ENCODE data around the gene ZDHHC9.
A peak's percentile ranks its signal among the peaks of the same experiment; 100 is the strongest.

Gene ZDHHC9

GRCh38 chrX:129780441-129781105 lies 63.1 kb downstream of the ZDHHC9 start:
- no peaks in the 10 kb centered on the region for H3K27me3 ChIP-seq (ENCODE audit: low read length)
- peak overlapping the region; percentile 95 for H3K27ac ChIP-seq (ENCODE audit: low read depth, low read length)
- H3K36me3 ChIP-seq (ENCODE audit: low read length), result no peaks in the 10 kb centered on the region
- no peak overlapping the region for H2AFZ ChIP-seq (ENCODE audit: low read depth, low read length, severe bottlenecking)
- no peaks in the 10 kb centered on the region for H3K9me3 ChIP-seq (ENCODE audit: insufficient read depth, low read length)
- no peaks in the 10 kb centered on the region for H4K20me1 ChIP-seq (ENCODE audit: low read depth, low read length)
- H3K4me2 ChIP-seq (ENCODE audit: low read depth, low read length, poor library complexity, severe bottlenecking), result peak overlapping the region; percentile 96
- peaks cover 57% of the 10 kb centered on the region for H3K79me2 ChIP-seq (ENCODE audit: insufficient read depth, low read length)
- TF ChIP-seq, protein P1, sequence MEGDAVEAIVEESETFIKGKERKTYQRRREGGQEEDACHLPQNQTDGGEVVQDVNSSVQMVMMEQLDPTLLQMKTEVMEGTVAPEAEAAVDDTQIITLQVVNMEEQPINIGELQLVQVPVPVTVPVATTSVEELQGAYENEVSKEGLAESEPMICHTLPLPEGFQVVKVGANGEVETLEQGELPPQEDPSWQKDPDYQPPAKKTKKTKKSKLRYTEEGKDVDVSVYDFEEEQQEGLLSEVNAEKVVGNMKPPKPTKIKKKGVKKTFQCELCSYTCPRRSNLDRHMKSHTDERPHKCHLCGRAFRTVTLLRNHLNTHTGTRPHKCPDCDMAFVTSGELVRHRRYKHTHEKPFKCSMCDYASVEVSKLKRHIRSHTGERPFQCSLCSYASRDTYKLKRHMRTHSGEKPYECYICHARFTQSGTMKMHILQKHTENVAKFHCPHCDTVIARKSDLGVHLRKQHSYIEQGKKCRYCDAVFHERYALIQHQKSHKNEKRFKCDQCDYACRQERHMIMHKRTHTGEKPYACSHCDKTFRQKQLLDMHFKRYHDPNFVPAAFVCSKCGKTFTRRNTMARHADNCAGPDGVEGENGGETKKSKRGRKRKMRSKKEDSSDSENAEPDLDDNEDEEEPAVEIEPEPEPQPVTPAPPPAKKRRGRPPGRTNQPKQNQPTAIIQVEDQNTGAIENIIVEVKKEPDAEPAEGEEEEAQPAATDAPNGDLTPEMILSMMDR (IDR thresholded peaks at IDR 0.05; ENCODE audit: insufficient read depth, low read length, poor library complexity, severe bottlenecking), result no peak
- no peak for TF ChIP-seq EZH2phosphoT487 (conservative IDR thresholded peaks at IDR 0.05; ENCODE audit: low read length)
- H3K9me2 ChIP-seq (replicated peaks; ENCODE audit: insufficient read depth, low read length), result no peaks in the 10 kb centered on the region
- H3F3A ChIP-seq (ENCODE audit: insufficient read depth), result peaks cover 28% of the 10 kb centered on the region
- H3K4me3 ChIP-seq (ENCODE audit: insufficient read depth, low read length, poor library complexity, severe bottlenecking), result peak overlapping the region; percentile 73
- H3K9ac ChIP-seq (ENCODE audit: low read length), result peak overlapping the region; percentile 87

GRCh38 chrX:129779747-129780146 lies 63.9 kb downstream of the ZDHHC9 start, which contains the start of gene SASH3:
SASH3 (plus strand) TSS chrX:129779949; CDS start chrX:129780098, 149 bp downstream.
- H3K27ac ChIP-seq (ENCODE audit: low read depth, low read length), result peak within 1 kb of the TSS; percentile 95
- no peaks in the 10 kb centered on the region for H3K27me3 ChIP-seq (ENCODE audit: low read length)
- no peaks in the 10 kb centered on the region for H4K20me1 ChIP-seq (ENCODE audit: low read depth, low read length)
- H3K4me3 ChIP-seq (ENCODE audit: insufficient read depth, low read length, poor library complexity, severe bottlenecking), result peak within 1 kb of the TSS; percentile 73
- H3K9me3 ChIP-seq (ENCODE audit: insufficient read depth, low read length), result no peaks in the 10 kb centered on the region
- peaks cover 51% of the 10 kb centered on the region for H3K79me2 ChIP-seq (ENCODE audit: insufficient read depth, low read length)
- H3K9ac ChIP-seq (ENCODE audit: low read length), result peak within 1 kb of the TSS; percentile 87
- no peaks in the 10 kb centered on the region for H3K36me3 ChIP-seq (ENCODE audit: low read length)
- H3K9me2 ChIP-seq (replicated peaks; ENCODE audit: insufficient read depth, low read length), result no peaks in the 10 kb centered on the region
- H2AFZ ChIP-seq (ENCODE audit: low read depth, low read length, severe bottlenecking), result no peak within 1 kb of the TSS
- TF ChIP-seq, protein P1 (IDR thresholded peaks at IDR 0.05; ENCODE audit: insufficient read depth, low read length, poor library complexity, severe bottlenecking), result no peak
- no peak for TF ChIP-seq EZH2phosphoT487 (conservative IDR thresholded peaks at IDR 0.05; ENCODE audit: low read length)
- H3F3A ChIP-seq (ENCODE audit: insufficient read depth), result peaks cover 24% of the 10 kb centered on the region
- H3K4me2 ChIP-seq (ENCODE audit: low read depth, low read length, poor library complexity, severe bottlenecking), result peak within 1 kb of the TSS; percentile 96

DNA sequence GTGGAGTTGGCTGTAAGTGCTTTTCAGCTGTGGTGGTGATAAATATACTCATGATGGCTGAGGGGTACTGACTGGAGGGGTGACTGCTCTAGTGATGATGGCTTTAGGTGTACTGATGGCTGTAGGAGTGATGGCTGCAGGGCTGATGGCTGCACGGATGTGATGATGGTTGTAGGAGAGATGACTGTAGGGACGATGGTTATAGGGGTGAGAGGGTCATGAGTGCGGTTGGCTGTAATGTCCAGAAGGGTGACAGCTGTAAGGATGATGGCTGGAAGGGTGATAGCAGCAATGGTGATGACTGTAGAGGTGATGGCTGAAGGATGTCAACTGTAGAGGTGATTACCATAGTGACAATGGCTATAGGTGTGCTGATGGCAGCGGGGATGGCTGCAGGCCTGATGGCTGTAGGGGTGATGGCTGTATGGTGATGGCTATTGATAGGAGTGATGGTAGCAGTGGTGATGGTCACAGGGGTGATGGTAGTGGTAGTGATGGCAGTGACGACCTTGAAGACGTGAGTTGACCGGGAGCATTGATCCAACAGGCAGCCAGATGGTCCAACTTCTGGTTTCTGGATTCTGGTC lies 64.5 kb downstream of the ZDHHC9 start:
- Histone ChIP-seq H4K20me1 (ENCODE audit: low read depth, low read length) (no peaks in the 10 kb centered on the region), H3F3A (ENCODE audit: insufficient read depth) (peaks cover 22% of the 10 kb centered on the region), H3K4me3 (ENCODE audit: insufficient read depth, low read length, poor library complexity, severe bottlenecking) (peak overlapping the region; percentile 73), H3K9ac (ENCODE audit: low read length) (peak overlapping the region; percentile 87), H3K9me2 (replicated peaks; ENCODE audit: insufficient read depth, low read length) (no peaks in the 10 kb centered on the region), H3K4me2 (ENCODE audit: low read depth, low read length, poor library complexity, severe bottlenecking) (peak overlapping the region; percentile 96), H2AFZ (ENCODE audit: low read depth, low read length, severe bottlenecking) (no peak overlapping the region), H3K79me2 (ENCODE audit: insufficient read depth, low read length) (peaks cover 47% of the 10 kb centered on the region), H3K27me3 (ENCODE audit: low read length) (no peaks in the 10 kb centered on the region), H3K27ac (ENCODE audit: low read depth, low read length) (peak overlapping the region; percentile 95), H3K36me3 (ENCODE audit: low read length) (no peaks in the 10 kb centered on the region), H3K9me3 (ENCODE audit: insufficient read depth, low read length) (no peaks in the 10 kb centered on the region)
- no peak for TF ChIP-seq EZH2phosphoT487 (conservative IDR thresholded peaks at IDR 0.05; ENCODE audit: low read length)
- TF ChIP-seq, protein P1 (IDR thresholded peaks at IDR 0.05; ENCODE audit: insufficient read depth, low read length, poor library complexity, severe bottlenecking), result no peak
